H9 (cell line): ENCODE results near the gene SMARCA1. TPM values are rescaled to one million over a fixed set of nuclear protein-coding genes. Genes with fewer than 3 reads are reported as not detected.
A peak's percentile ranks its signal among the peaks of the same experiment; 100 is the strongest.
"Not testable (repeated sequence)": the region's sequence is repeated elsewhere in the genome, so short reads cannot be mapped to it uniquely, and the experiment has no call there.

Experiments used
- DNase-seq: peaks from one replicate; pipeline ENCODE4 v3.0.0-alpha.2; 2017
- H2AFZ ChIP-seq: one replicate; pipeline ENCODE4 v1.6.1; 2013; ENCODE audit warnings: mild to moderate bottlenecking, low read length, control low read depth, moderate library complexity
- H2AK5ac ChIP-seq: 2 replicates; pipeline ENCODE4 v1.6.1; 2013; ENCODE audit warnings: low read length, control low read depth, mixed read lengths; ENCODE audit not compliant: insufficient read length
- H2BK120ac ChIP-seq: one replicate; pipeline ENCODE4 v1.6.1; 2013; ENCODE audit warnings: low read depth, mild to moderate bottlenecking, low read length, control low read depth, inconsistent platforms; ENCODE audit not compliant: poor library complexity, severe bottlenecking
- H2BK12ac ChIP-seq: 2 replicates; pipeline ENCODE4 v1.6.1; 2013; ENCODE audit warnings: low read length, control low read depth, mixed read lengths, low read depth; ENCODE audit not compliant: insufficient read length
- H2BK15ac ChIP-seq: 2 replicates; pipeline ENCODE4 v1.6.1; 2013; ENCODE audit warnings: low read depth, low read length, control low read depth
- H2BK20ac ChIP-seq: one replicate; pipeline ENCODE4 v1.6.1; 2013; ENCODE audit warnings: low read depth, mild to moderate bottlenecking, low read length, control low read depth, inconsistent platforms; ENCODE audit not compliant: poor library complexity, severe bottlenecking
- H2BK5ac ChIP-seq: 2 replicates; pipeline ENCODE4 v1.6.1; 2013; ENCODE audit warnings: low read length, control low read depth, mixed read lengths; ENCODE audit not compliant: insufficient read length
- H3K14ac ChIP-seq: 2 replicates; pipeline ENCODE4 v1.6.1; 2013; ENCODE audit warnings: low read length, control low read depth; ENCODE audit not compliant: insufficient read depth
- H3K18ac ChIP-seq: 2 replicates; pipeline ENCODE4 v1.6.1; 2013; ENCODE audit warnings: low read depth, mild to moderate bottlenecking, mixed read lengths, low read length, control low read depth; ENCODE audit not compliant: insufficient read length
- H3K23ac ChIP-seq: 2 replicates; pipeline ENCODE4 v1.6.1; 2013; ENCODE audit warnings: low read length, control low read depth, mixed read lengths, low read depth; ENCODE audit not compliant: insufficient read length
- H3K23me2 ChIP-seq: 2 replicates; pipeline ENCODE4 v1.6.1; 2013; ENCODE audit warnings: low read depth, mild to moderate bottlenecking, mixed read lengths, low read length, control low read depth; ENCODE audit not compliant: insufficient read length, poor library complexity, severe bottlenecking
- H3K27ac ChIP-seq: 2 replicates; pipeline ENCODE4 v1.5.1; 2013; ENCODE audit warnings: low read length, control low read depth, mixed read lengths, low read depth; ENCODE audit not compliant: insufficient read length
- H3K27me3 ChIP-seq: 2 replicates; pipeline ENCODE4 v1.6.1; 2013; ENCODE audit warnings: low read length, control low read depth, inconsistent platforms; ENCODE audit not compliant: insufficient read depth
- H3K4ac ChIP-seq: 2 replicates; pipeline ENCODE4 v1.6.1; 2013; ENCODE audit warnings: low read depth, mild to moderate bottlenecking, control low read depth, inconsistent platforms, low read length, moderate library complexity
- H3K4me1 ChIP-seq: 2 replicates; pipeline ENCODE4 v1.6.1; 2013; ENCODE audit warnings: low read length, control low read depth, inconsistent platforms; ENCODE audit not compliant: insufficient read depth
- H3K4me2 ChIP-seq: 2 replicates; pipeline ENCODE4 v1.6.1; 2013; ENCODE audit warnings: low read length, control low read depth, mixed read lengths; ENCODE audit not compliant: insufficient read length, insufficient read depth
- H3K56ac ChIP-seq: 2 replicates; pipeline ENCODE4 v1.6.1; 2013; ENCODE audit warnings: low read depth, mild to moderate bottlenecking, mixed read lengths, low read length, control low read depth; ENCODE audit not compliant: insufficient read length
- H3K79me1 ChIP-seq: 2 replicates; pipeline ENCODE4 v1.6.1; 2013; ENCODE audit warnings: low read depth, mild to moderate bottlenecking, moderate library complexity, low read length, control low read depth, inconsistent platforms; ENCODE audit not compliant: insufficient read depth, poor library complexity, severe bottlenecking
- H3K79me2 ChIP-seq: 2 replicates; pipeline ENCODE4 v1.6.1; 2013; ENCODE audit warnings: low read length, control low read depth, inconsistent platforms; ENCODE audit not compliant: insufficient read depth
- H3K9ac ChIP-seq: 2 replicates; pipeline ENCODE4 v1.6.1; 2013; ENCODE audit warnings: low read length, control low read depth, mixed read lengths; ENCODE audit not compliant: insufficient read length; ENCODE audit errors: extremely low read depth
- H3K9me3 ChIP-seq: one replicate; pipeline ENCODE4 v1.6.1; 2013; ENCODE audit warnings: low read depth, low read length, inconsistent platforms; ENCODE audit not compliant: control insufficient read depth
- H3T11ph ChIP-seq: one replicate; pipeline ENCODE4 v1.6.1; 2013; ENCODE audit warnings: mild to moderate bottlenecking, low read length, control low read depth, inconsistent platforms
- H4K20me1 ChIP-seq: one replicate; pipeline ENCODE4 v1.6.1; 2013; ENCODE audit not compliant: control insufficient read depth, insufficient read length, insufficient read depth
- H4K5ac ChIP-seq: 2 replicates; pipeline ENCODE4 v1.6.1; 2013; ENCODE audit warnings: low read depth, mild to moderate bottlenecking, mixed read lengths, low read length, control low read depth; ENCODE audit not compliant: insufficient read length
- H4K8ac ChIP-seq: replicated peaks from 2 replicates; pipeline ENCODE4 v1.6.1; 2013; ENCODE audit warnings: low read length, control low read depth, mixed read lengths, low read depth; ENCODE audit not compliant: insufficient read length
- H4K91ac ChIP-seq: 2 replicates; pipeline ENCODE4 v1.6.1; 2013; ENCODE audit warnings: low read depth, mild to moderate bottlenecking, moderate library complexity, mixed read lengths, low read length, control low read depth; ENCODE audit not compliant: insufficient read length
- H3K27ac Mint-ChIP-seq, 3 experiments: 2 replicates in 2 of 3; 3 replicates in 1 of 3; pipeline ENCODE4 v1.8.0; 2020 to 2021; ENCODE audit warnings: mixed read lengths in 3 of 3, mild to moderate bottlenecking in 1 of 3, moderate library complexity in 1 of 3
- H3K27me3 Mint-ChIP-seq: 2 replicates; pipeline ENCODE4 v1.8.0; 2021; ENCODE audit warnings: low read depth, mild to moderate bottlenecking, moderate library complexity, mixed read lengths
- H3K36me3 Mint-ChIP-seq, 3 experiments: 2 replicates in 2 of 3; 3 replicates in 1 of 3; pipeline ENCODE4 v1.8.0; 2020 to 2021; ENCODE audit warnings: low read depth in 3 of 3, mixed read lengths in 3 of 3; ENCODE audit not compliant: insufficient read depth in 1 of 3
- H3K4me1 Mint-ChIP-seq, 2 experiments: 2 replicates each; pipeline ENCODE4 v1.8.0; 2020; ENCODE audit warnings: mixed read lengths in 2 of 2
- H3K4me3 Mint-ChIP-seq, 2 experiments: 2 replicates in 1 of 2; 3 replicates in 1 of 2; pipeline ENCODE4 v1.8.0; 2020 to 2021; ENCODE audit warnings: mild to moderate bottlenecking in 2 of 2, mixed read lengths in 2 of 2, moderate library complexity in 1 of 2
- H3K9me3 Mint-ChIP-seq, 2 experiments: 2 replicates in 1 of 2; 3 replicates in 1 of 2; pipeline ENCODE4 v1.8.0; 2020; ENCODE audit warnings: mild to moderate bottlenecking in 2 of 2, mixed read lengths in 2 of 2, moderate library complexity in 1 of 2
- CTCF ChIP-seq: fragments of 200-600 bp; sonication (generic); conservative IDR thresholded peaks from 3 replicates; pipeline ENCODE4 v1.8.0; 2021; ENCODE audit warnings: antibody characterized with exemption, mild to moderate bottlenecking
- whole genome bisulfite sequencing: extraction: QIAGEN DNeasy Blood & Tissue Kit; methylation state at CpG from one replicate; pipeline ENCODE4 v1.1.7; 2013; ENCODE audit warnings: missing lambda C conversion rate, low lambda C conversion rate, mixed read lengths; ENCODE audit not compliant: insufficient read length; ENCODE audit errors: extremely low coverage; 5-methylcytosine and 5-hydroxymethylcytosine counted together
- total RNA-seq: library from RNA; stranded (reverse); gene quantifications from 2 replicates; pipeline ENCODE4 v1.2.1, GENCODE V29; 2021

The SMARCA1 gene
- total RNA-seq, 1 experiment from 2014 or later, result 105 TPM

DNA sequence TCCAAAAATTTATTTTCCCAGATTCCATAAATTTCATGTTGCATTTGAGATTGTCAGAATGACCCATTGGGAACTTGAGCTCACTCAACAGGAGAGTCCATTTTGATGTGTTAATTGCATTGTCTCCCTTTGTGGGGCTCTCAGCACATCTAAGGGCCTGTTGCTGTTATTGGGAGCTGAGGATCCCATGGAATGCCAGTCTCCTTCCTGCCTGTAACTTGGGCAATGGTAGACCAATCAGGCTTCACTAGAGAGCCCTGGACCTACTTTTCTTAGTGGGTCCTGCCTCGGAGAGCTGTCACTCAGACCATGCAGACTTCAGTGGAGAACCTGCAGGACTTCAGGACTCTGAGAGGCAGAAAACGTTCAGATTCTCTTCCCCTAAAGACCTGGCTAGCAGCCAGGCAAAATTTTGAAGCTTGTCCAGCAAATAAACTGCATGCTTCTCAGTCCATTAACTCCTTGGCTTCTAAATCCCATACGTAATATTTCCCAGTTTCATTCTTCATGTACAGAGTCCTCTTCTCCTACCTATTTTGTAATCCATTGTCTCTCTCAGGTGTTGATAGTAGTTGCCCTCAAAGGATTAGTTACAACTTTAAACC lies 41.9 kb upstream of the SMARCA1 start:
- Histone ChIP-seq H3K14ac (no peak overlapping the region), H4K8ac (no peak overlapping the region), H3K23me2 (no peaks in the 10 kb centered on the region), H3T11ph (no peak overlapping the region), H2AK5ac (no peak overlapping the region), H2BK120ac (no peak overlapping the region), H4K91ac (no peak overlapping the region), H3K23ac (no peak overlapping the region), H2BK15ac (no peak overlapping the region), H3K27me3 (no peaks in the 10 kb centered on the region), H2AFZ (no peak overlapping the region), H3K27ac (no peak overlapping the region), H2BK5ac (no peak overlapping the region), H3K4me2 (no peak overlapping the region), H2BK12ac (no peak overlapping the region), H3K4me1 (no peaks in the 10 kb centered on the region), H3K79me2 (no peaks in the 10 kb centered on the region), H3K79me1 (no peaks in the 10 kb centered on the region), H3K18ac (no peak overlapping the region), H3K56ac (no peak overlapping the region), H2BK20ac (no peak overlapping the region), H4K5ac (no peak overlapping the region), H3K9ac (no peak overlapping the region), H4K20me1 (no peaks in the 10 kb centered on the region), H3K4ac (no peak overlapping the region), H3K9me3 (no peaks in the 10 kb centered on the region)
- H3K27ac Mint-ChIP-seq, result no peak overlapping the region
- peaks cover 10 to 12% of the 10 kb centered on the region in 2 experiments for H3K4me1 Mint-ChIP-seq
- no peaks in the 10 kb centered on the region; a peak in 1 of 5 replicates for H3K9me3 Mint-ChIP-seq
- H3K36me3 Mint-ChIP-seq, result peaks cover 40 to 77% (median 74%) of the 10 kb centered on the region in 3 experiments
- TF ChIP-seq CTCF, result no peak
- no peak overlapping the region for H3K4me3 Mint-ChIP-seq
- no peaks in the 10 kb centered on the region for H3K27me3 Mint-ChIP-seq
- peak; percentile 39 for DNase-seq
- WGBS, result no CpG with 5 or more reads among the region's 3 CpGs

DNA sequence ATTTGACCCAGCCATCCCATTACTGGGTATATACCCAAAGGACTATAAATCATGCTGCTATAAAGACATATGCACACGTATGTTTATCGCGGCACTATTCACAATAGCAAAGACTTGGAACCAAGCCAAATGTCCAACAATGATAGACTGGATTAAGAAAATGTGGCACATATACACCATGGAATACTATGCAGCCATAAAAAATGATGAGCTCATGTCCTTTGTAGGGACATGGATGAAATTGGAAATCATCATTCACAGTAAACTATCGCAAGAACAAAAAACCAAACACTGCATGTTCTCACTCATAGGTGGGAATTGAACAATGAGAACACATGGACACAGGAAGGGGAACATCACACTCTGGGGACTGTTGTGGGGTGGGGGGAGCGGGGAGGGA lies 41.1 kb upstream of the SMARCA1 start:
- H3K4me2 ChIP-seq, H4K91ac ChIP-seq, DNase-seq, H3K27ac ChIP-seq, H3K14ac ChIP-seq, H4K20me1 ChIP-seq, H2AFZ ChIP-seq, H3K79me1 ChIP-seq, H4K8ac ChIP-seq, H3K23me2 ChIP-seq, H3K4me3 Mint-ChIP-seq, H3K23ac ChIP-seq, H4K5ac ChIP-seq, H2BK5ac ChIP-seq, H3K4me1 ChIP-seq, H3K27ac Mint-ChIP-seq, H3K9ac ChIP-seq, H2BK120ac ChIP-seq, H3K9me3 ChIP-seq, H3K9me3 Mint-ChIP-seq, H3K27me3 Mint-ChIP-seq, H3K4ac ChIP-seq, H2BK12ac ChIP-seq, H2AK5ac ChIP-seq, H2BK20ac ChIP-seq, H3K56ac ChIP-seq, H3K79me2 ChIP-seq, H3K18ac ChIP-seq, H3K27me3 ChIP-seq, H3T11ph ChIP-seq, H2BK15ac ChIP-seq: not testable (repeated sequence)
- Mint-ChIP-seq H3K36me3 (peaks cover 39 to 78% (median 75%) of the 10 kb centered on the region in 3 experiments), H3K4me1 (peaks cover 10 to 12% of the 10 kb centered on the region in 2 experiments)
- no CpG with 5 or more reads among the region's 5 CpGs for WGBS
